OCI-LY1 (cell line): ENCODE results near the gene FHIT.

ENCODE experiments used
- H2AFZ ChIP-seq: fragments of 200-600 bp; sonication (generic), shearing (Covaris generic); 2 replicates; pipeline ENCODE4 v1.6.0; 2014; ENCODE audit warnings: antibody characterized with exemption, mild to moderate bottlenecking, low read length
- H3F3A ChIP-seq: fragments of 200-600 bp; sonication (generic), shearing (Covaris generic); 2 replicates; pipeline ENCODE4 v1.6.0; 2014; ENCODE audit warnings: mild to moderate bottlenecking, antibody characterized with exemption, low read length, moderate library complexity; ENCODE audit not compliant: insufficient read depth
- H3K27ac ChIP-seq: fragments of 200-600 bp; sonication (generic); 2 replicates; pipeline ENCODE4 v1.5.1; 2014; ENCODE audit warnings: low read length, mixed run types, mild to moderate bottlenecking, low read depth; ENCODE audit not compliant: poor library complexity, severe bottlenecking
- H3K27me3 ChIP-seq: fragments of 200-600 bp; sonication (generic); 2 replicates; pipeline ENCODE4 v1.6.0; 2014; ENCODE audit warnings: antibody characterized with exemption, mild to moderate bottlenecking, low read length, moderate library complexity; ENCODE audit not compliant: insufficient read depth
- H3K36me3 ChIP-seq: fragments of 200-600 bp; sonication (generic); 2 replicates; pipeline ENCODE4 v1.6.1; 2014; ENCODE audit warnings: mild to moderate bottlenecking, antibody characterized with exemption, low read length, moderate library complexity, mixed read lengths; ENCODE audit not compliant: insufficient read depth
- H3K4me1 ChIP-seq: fragments of 200-600 bp; sonication (generic); 2 replicates; pipeline ENCODE4 v1.5.1; 2014; ENCODE audit warnings: mild to moderate bottlenecking, low read length, moderate library complexity; ENCODE audit not compliant: insufficient read depth, severe bottlenecking
- H3K4me2 ChIP-seq: fragments of 200-600 bp; sonication (generic), shearing (Covaris generic); 2 replicates; pipeline ENCODE4 v1.6.1; 2014; ENCODE audit warnings: low read length
- H3K4me3 ChIP-seq: fragments of 200-600 bp; sonication (generic); 2 replicates; pipeline ENCODE4 v1.5.1; 2014; ENCODE audit warnings: low read length, low read depth, mild to moderate bottlenecking, mixed read lengths; ENCODE audit not compliant: poor library complexity, severe bottlenecking
- H3K79me2 ChIP-seq: fragments of 200-600 bp; shearing (Covaris generic); 2 replicates; pipeline ENCODE4 v1.6.1; 2016; ENCODE audit warnings: mixed run types, low read length, mixed read lengths; ENCODE audit not compliant: insufficient read depth
- H3K9ac ChIP-seq: fragments of 200-600 bp; sonication (generic), shearing (Covaris generic); 2 replicates; pipeline ENCODE4 v1.6.1; 2014; ENCODE audit warnings: mild to moderate bottlenecking, low read length, mixed read lengths
- H3K9me2 ChIP-seq: fragments of 200-600 bp; sonication (generic), shearing (Covaris generic); 2 replicates; pipeline ENCODE4 v1.6.1; 2014; ENCODE audit warnings: low read depth, mild to moderate bottlenecking, low read length, mixed read lengths
- H3K9me3 ChIP-seq: fragments of 200-600 bp; shearing (Covaris generic); 2 replicates; pipeline ENCODE4 v1.6.1; 2014; ENCODE audit warnings: low read length, mixed read lengths
- H4K20me1 ChIP-seq: fragments of 200-600 bp; sonication (generic), shearing (Covaris generic); 2 replicates; pipeline ENCODE4 v1.6.0; 2016; ENCODE audit warnings: mild to moderate bottlenecking, low read length; ENCODE audit not compliant: insufficient read depth
- CTCF ChIP-seq: fragments of 200-600 bp; sonication (generic), shearing (Covaris generic); IDR thresholded peaks from 2 replicates; pipeline ENCODE4 v1.5.1; 2017; ENCODE audit warnings: mild to moderate bottlenecking, antibody characterized with exemption, low read length, moderate library complexity, mixed read lengths
- EZH2 ChIP-seq: fragments of 200-600 bp; sonication (generic), shearing (Covaris generic); IDR thresholded peaks from 2 replicates; pipeline ENCODE4 v1.8.0; 2017; ENCODE audit warnings: borderline replicate concordance, mixed run types, mild to moderate bottlenecking, antibody characterized with exemption, low read length, moderate library complexity, mixed read lengths

Gene FHIT

GRCh38 chr3:60844256-60844655 is 407.0 kb downstream of the FHIT start:
- no peak overlapping the region for H3K4me3 ChIP-seq

GRCh38 chr3:60841355-60841754 is 409.9 kb downstream of the FHIT start:
- TF ChIP-seq EZH2, result no peak
- no peak for TF ChIP-seq CTCF
- Histone ChIP-seq H4K20me1 (no peaks in the 10 kb centered on the region), H3K4me2 (no peak overlapping the region), H2AFZ (no peak overlapping the region), H3K79me2 (no peaks in the 10 kb centered on the region), H3K9ac (no peak overlapping the region), H3K4me1 (no peaks in the 10 kb centered on the region), H3K4me3 (no peak overlapping the region), H3K27me3 (no peaks in the 10 kb centered on the region), H3K9me2 (no peaks in the 10 kb centered on the region), H3K9me3 (no peaks in the 10 kb centered on the region), H3F3A (no peaks in the 10 kb centered on the region), H3K36me3 (no peaks in the 10 kb centered on the region), H3K27ac (no peak overlapping the region)

More at GRCh38 chr3:60844256-60844655, 407.0 kb downstream of the FHIT start:
- TF ChIP-seq CTCF, result no peak
- TF ChIP-seq EZH2, result no peak
- Histone ChIP-seq H3F3A (no peaks in the 10 kb centered on the region), H3K9me2 (no peaks in the 10 kb centered on the region), H2AFZ (no peak overlapping the region), H3K4me2 (no peak overlapping the region), H3K79me2 (no peaks in the 10 kb centered on the region), H3K27ac (no peak overlapping the region), H3K9ac (no peak overlapping the region), H4K20me1 (no peaks in the 10 kb centered on the region), H3K36me3 (no peaks in the 10 kb centered on the region), H3K9me3 (no peaks in the 10 kb centered on the region), H3K4me1 (no peaks in the 10 kb centered on the region), H3K27me3 (no peaks in the 10 kb centered on the region)

GRCh38 chr3:60839246-60839645 is 412.0 kb downstream of the FHIT start:
- Histone ChIP-seq H3K4me1 (no peaks in the 10 kb centered on the region), H3K27me3 (no peaks in the 10 kb centered on the region), H4K20me1 (no peaks in the 10 kb centered on the region), H3K9me2 (no peaks in the 10 kb centered on the region), H3K9me3 (no peaks in the 10 kb centered on the region), H3K4me3 (no peak overlapping the region), H3K36me3 (no peaks in the 10 kb centered on the region), H3K9ac (no peak overlapping the region), H2AFZ (no peak overlapping the region), H3K27ac (no peak overlapping the region), H3K4me2 (no peak overlapping the region), H3F3A (no peaks in the 10 kb centered on the region), H3K79me2 (no peaks in the 10 kb centered on the region)
- TF ChIP-seq EZH2, result no peak
- no peak for TF ChIP-seq CTCF
